Suprapubic skin (tissue), 4 donors: Measurements from ENCODE around the gene EFCAB6.

Experiments
- CTCF ChIP-seq, 2 donors: fragments of 200-600 bp in 1 of 2; fragments of 450-650 bp in 1 of 2; sonication (generic) in 1 of 2; IDR thresholded peaks; one replicate each; pipeline ENCODE4 v1.5.1; 2016 to 2019; ENCODE audit warnings: antibody characterized with exemption in 2 of 2, mild to moderate bottlenecking in 1 of 2, moderate library complexity in 1 of 2
- EP300 ChIP-seq: sonication (generic); formaldehyde crosslinking; IDR thresholded peaks from one replicate; pipeline ENCODE4 v1.6.1; 2017; ENCODE audit warnings: antibody characterized with exemption
- POLR2A ChIP-seq, 2 donors: fragments of 450-650 bp; IDR thresholded peaks; one replicate each; pipeline ENCODE4 v1.6.1; 2017; ENCODE audit warnings: antibody characterized with exemption in 2 of 2, mild to moderate bottlenecking in 2 of 2, moderate library complexity in 2 of 2
- POLR2AphosphoS5 ChIP-seq, 3 donors: sonication (generic); formaldehyde crosslinking; IDR thresholded peaks; one replicate each; pipeline ENCODE4 v1.6.1; 2017; ENCODE audit warnings: antibody characterized with exemption in 3 of 3

- TF ChIP-seq CTCF (IDR thresholded peaks at IDR 0.05) (no peak), POLR2A (IDR thresholded peaks at IDR 0.05) (no peak), POLR2AphosphoS5 (IDR thresholded peaks at IDR 0.05) (no peak), EP300 (no peak)
Measured at GRCh38 chr22:43537019-43537585, 275.0 kb downstream of the EFCAB6 start.
